Measurements from ENCODE around the gene ELL2.

DNA sequence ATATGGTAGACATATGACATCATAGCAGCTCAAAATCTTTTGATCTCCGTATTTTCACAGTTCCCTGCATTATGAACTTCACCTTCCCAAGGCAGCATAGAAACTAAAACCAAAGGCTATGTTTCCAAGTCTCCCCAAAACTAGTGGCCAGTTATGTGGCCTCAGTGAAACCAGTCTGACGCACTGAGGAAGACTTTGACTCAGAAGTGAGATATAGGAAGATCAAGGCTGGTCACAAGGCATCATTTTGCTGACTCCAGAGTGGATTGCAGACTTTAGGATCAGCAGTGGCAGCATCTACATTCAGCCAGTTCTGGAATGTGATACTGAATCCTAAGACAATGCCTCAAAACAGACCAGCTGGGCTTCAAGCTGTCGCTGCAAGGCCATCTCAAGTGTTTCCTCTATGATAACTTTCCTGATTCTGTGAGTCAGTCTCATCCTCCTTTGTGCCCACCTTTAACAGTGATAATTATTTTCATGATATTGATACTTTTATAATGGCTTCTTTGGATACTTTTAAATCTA, 34.4 kb upstream of the ELL2 start:
- TF ChIP-seq, protein P1, sequence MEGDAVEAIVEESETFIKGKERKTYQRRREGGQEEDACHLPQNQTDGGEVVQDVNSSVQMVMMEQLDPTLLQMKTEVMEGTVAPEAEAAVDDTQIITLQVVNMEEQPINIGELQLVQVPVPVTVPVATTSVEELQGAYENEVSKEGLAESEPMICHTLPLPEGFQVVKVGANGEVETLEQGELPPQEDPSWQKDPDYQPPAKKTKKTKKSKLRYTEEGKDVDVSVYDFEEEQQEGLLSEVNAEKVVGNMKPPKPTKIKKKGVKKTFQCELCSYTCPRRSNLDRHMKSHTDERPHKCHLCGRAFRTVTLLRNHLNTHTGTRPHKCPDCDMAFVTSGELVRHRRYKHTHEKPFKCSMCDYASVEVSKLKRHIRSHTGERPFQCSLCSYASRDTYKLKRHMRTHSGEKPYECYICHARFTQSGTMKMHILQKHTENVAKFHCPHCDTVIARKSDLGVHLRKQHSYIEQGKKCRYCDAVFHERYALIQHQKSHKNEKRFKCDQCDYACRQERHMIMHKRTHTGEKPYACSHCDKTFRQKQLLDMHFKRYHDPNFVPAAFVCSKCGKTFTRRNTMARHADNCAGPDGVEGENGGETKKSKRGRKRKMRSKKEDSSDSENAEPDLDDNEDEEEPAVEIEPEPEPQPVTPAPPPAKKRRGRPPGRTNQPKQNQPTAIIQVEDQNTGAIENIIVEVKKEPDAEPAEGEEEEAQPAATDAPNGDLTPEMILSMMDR (IDR thresholded peaks at IDR 0.05; ENCODE audit: poor library complexity, severe bottlenecking): no peak
- TF ChIP-seq TAF1 (IDR thresholded peaks at IDR 0.05; ENCODE audit: low read depth) (no peak), RAD21 (conservative IDR thresholded peaks at IDR 0.05) (no peak), EZH2 (IDR thresholded peaks at IDR 0.05; ENCODE audit: borderline replicate concordance, insufficient read depth, low read length, poor library complexity, severe bottlenecking) (no peak), SMC3 (conservative IDR thresholded peaks at IDR 0.05; ENCODE audit: poor library complexity) (no peak), REST (IDR thresholded peaks at IDR 0.05; ENCODE audit: borderline replicate concordance) (no peak)

Data from neural cell (in vitro differentiated cells).